HG03442 (cell line): Measurements from ENCODE around the gene DNMT1.
A peak's percentile ranks its signal among the peaks of the same experiment; 100 is the strongest.

Source experiments
- ATAC-seq: cut with Tn5 transposase; IDR thresholded peaks from one replicate; pipeline ENCODE4 v1.9.1; 2021; ENCODE audit warnings: mild to moderate bottlenecking, moderate library complexity; ENCODE audit not compliant: unreplicated experiment

DNMT1 gene

DNA sequence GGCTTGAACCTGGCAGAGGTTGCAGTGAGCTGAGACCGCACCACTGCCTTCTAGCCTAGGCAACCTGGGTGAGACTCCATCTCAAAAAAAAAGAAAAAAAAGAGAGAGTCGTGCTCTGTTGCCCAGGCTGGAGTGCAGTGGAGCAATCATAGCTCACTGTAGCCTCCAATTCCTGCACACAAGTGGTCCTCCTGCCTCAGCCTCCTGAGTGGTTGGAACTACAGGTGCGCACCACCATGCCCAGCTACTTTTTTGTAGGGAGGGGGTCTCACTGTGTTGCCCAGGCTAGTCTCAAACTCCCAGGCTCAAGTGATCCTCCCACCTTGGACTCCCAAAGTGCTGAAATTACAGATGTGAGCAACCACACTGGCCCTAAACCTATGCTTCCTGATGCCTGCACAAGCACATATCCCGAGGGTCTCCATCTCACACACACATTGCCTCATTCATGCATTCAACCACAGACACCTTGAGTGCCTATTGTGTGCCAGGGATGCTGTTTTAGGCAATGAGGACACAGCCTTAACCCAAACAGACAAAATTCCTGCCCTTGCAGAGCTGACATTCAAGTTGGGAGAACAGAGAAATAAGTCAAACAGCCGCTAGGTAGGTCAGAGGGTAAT, 94.5 kb downstream of the DNMT1 start:
- no peak for ATAC-seq

DNA sequence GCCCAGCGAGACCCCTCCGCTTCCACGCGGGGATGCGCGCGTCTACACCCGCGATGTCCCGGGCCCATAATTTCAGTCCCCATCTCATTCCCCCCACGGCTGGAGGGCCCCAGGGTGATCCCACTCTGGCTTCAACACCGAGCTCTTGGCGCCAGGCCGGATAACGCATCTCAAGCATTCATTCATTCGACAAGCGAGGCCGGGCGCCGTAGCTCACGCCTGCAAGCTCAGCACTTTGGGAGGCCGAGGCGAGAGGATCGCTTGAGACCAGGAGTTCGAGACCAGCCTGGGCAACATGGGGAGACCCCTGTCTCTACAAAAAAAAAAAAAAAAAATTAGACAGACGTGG, 98.2 kb downstream of the DNMT1 start:
- ATAC-seq, result no peak

DNA sequence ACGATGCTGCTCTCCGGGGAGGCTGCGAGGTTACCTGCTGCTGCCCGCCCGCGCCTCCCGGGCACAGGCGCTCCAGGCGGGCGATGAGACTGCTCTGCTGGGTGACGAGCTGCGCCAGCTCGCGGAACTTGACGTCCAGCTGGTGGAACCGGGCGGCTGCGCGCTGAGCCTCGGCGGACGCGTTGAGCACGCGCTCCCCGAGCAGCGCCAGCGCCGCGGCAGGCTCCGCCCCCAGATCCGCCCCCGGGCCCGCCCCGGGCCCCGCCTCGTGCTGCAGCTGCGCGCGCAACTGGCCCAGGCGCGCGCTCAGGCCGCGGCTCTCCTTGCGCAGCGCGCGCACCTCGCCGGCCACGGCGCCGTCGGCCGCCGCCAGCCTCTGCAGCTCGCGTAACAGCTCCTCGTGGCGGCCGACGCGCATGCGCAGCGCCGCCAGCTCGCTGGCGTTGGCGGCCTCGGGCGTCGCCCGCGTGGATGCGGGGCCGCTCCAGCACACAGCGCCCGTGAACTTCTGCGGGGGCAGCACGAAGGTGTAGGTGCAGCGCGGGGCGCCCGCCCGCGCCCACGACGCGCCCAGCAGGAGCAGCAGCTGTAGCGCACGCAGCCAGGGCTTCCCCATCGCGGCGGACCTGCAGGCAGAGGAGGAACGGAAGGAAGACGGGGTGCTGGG, 98.7 kb downstream of the DNMT1 start:
- peak; percentile 73 for ATAC-seq

DNA sequence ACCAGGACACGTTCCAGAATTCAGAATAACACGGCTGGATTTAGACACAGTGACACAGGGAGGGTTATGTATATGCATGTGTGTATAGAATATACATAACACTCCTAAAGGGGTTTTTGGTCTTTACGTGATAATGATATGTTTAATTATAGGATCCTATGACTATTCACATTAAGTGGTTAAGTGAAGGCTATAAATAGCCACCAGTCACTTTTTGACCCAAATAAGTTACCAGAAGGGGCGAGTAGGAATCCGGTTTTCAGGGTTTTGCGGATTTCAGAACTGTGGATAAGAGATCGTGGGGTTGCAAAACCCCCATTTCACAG, 99.2 kb downstream of the DNMT1 start:
- ATAC-seq, result no peak

- no peak for ATAC-seq
These were observed 101.2 kb downstream of the DNMT1 start for GRCh38 chr19:10093295-10094186.

GRCh38 chr19:10092648-10093294, 102.0 kb downstream of the DNMT1 start:
- no peak for ATAC-seq

- ATAC-seq, result no peak
These were observed 102.7 kb downstream of the DNMT1 start for GRCh38 chr19:10091895-10092641.

GRCh38 chr19:10091370-10091687, 103.4 kb downstream of the DNMT1 start:
- no peak for ATAC-seq

DNA sequence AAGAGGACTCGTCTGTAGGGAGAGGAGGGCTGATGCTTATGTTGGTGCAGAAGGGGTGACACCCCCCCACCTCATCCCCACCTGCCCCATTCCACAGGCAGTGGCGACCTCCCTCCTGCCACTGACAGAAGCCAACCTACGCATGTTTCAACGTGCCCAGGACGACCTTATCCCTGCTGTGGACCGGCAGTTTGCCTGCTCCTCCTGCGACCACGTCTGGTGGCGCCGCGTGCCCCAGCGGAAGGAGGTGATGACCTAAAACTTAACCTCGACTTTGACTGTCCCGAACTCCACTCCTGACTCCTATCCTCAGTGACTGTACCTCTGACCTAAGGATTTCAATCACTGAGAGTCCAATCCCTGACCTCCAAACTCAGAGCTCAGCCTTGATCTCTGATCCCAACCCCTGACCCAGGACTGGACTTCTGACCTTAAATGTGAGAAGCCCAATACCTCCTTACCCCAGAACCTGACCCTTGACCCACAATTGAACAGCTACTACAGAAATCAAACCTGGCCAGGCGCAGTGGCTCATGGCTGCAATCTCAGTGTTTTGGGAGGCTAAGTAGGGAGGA, 104.9 kb downstream of the DNMT1 start:
- ATAC-seq, result no peak

- no peak for ATAC-seq
These were observed 105.7 kb downstream of the DNMT1 start for GRCh38 chr19:10088949-10089554.

DNA sequence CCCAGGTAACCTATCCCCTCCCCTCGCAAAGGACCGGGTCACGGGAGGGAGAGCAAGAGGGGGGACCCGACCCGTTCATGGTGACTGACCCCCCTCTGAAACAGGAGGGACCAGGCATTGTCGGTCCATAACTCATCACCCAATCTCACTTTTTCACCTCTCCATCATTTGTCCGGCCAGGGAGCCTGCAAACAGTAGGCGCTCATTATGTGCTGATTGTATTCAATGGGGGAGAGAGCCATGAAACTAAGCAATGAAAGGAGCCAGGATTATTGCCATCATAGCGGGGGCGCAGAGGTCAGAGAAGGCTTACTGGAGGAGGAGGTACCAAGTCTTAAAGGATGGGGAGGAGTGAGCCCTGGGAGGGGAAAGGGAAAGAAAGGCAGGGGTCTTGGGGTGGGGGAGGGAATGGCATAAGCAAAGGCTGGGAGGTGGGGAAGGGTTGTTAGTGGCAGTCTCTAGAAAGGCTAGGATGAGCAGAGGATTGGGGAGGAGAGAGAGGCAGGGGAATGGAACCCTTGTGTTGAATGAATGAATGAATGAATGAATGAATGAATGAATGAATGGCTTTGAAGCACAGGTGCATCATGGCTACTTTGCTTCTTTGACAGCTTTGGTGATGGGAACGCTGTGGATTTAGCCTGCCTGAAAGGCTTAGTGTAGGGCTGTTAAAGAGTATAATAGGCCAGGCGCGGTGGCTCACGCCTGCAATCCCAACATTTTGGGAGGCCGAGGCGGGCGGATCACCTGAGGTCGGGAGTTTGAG, 107.3 kb downstream of the DNMT1 start:
- no peak for ATAC-seq

- ATAC-seq, result no peak
These were observed 108.1 kb downstream of the DNMT1 start for GRCh38 chr19:10086591-10087192.

- ATAC-seq, result peak; percentile 82
These were observed 108.8 kb downstream of the DNMT1 start, which contains the start of gene SHFL for GRCh38 chr19:10085641-10086590. SHFL (plus strand) TSS chr19:10086317; CDS start chr19:10086428, 111 bp downstream.

GRCh38 chr19:10084803-10085202, 110.0 kb downstream of the DNMT1 start:
- no peak for ATAC-seq

DNA sequence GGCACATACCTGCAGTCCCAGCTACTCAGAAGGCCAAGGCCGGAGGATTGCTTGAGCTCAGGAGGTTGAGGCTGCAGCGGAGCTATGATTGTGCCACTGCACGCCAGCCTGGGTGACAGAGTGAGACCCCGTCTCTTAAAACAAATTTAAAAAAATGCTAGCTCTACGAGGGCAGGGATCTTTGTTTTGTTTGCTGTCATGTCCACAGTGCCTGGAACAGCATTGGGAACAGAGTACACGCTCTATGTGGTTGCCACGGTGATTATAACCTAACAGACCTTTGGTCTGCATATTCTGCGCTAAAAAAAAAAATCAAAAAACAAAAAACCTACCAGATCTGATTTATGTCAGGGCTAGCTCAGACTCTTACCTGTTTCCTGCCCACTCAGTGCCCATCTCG, 110.8 kb downstream of the DNMT1 start:
- no peak for ATAC-seq
